ENCODE data around the gene NSUN5.

- no peak for TF ChIP-seq CTCF (conservative IDR thresholded peaks at IDR 0.05)
- no peak for TF ChIP-seq EZH2 (IDR thresholded peaks at IDR 0.05; ENCODE audit: low read depth)
Measured at GRCh38 chr7:73328696-73329095, 20.1 kb upstream of the NSUN5 start.
